IMR-90 (cell line): Measurements from ENCODE around the gene USP53. TPM values are rescaled to one million over a fixed set of nuclear protein-coding genes. Genes with fewer than 3 reads are reported as not detected.

Experiments
- ATAC-seq: fragments of 200-7000 bp; cut with Tn5 transposase; 2 replicates; pipeline ENCODE4 v1.9.1; 2020; ENCODE audit warnings: low read depth, mild to moderate bottlenecking, moderate library complexity
- BruUV-seq: library from RNA; stranded (reverse); fragments of 400-500 nt; replicated peaks from 2 replicates; lab custom pipeline; 2021; lab: Mats Ljungman, UMichigan
- CTCF ChIA-PET: fragments of 300-600 bp; formaldehyde crosslinking; extraction: SDS; loops from one replicate; lab custom pipeline; 2021; ENCODE audit warnings: antibody characterized with exemption; lab: Yijun Ruan, JAX
- POLR2A ChIA-PET: fragments of 300-600 bp; sonication (Branson Sonifier 250); formaldehyde crosslinking; loops from one replicate; lab custom pipeline; 2022; ENCODE audit warnings: antibody characterized with exemption; ENCODE audit not compliant: unreplicated experiment; lab: Charles Lee
- DNase-seq: peaks from one replicate; pipeline ENCODE4 v3.0.0; 2013
- H2AFZ ChIP-seq: replicated peaks from 2 replicates; pipeline ENCODE3; 2013; ENCODE audit warnings: low read length, mild to moderate bottlenecking; ENCODE audit not compliant: poor library complexity
- H2AK5ac ChIP-seq: 2 replicates; pipeline ENCODE4 v1.6.1; 2013; ENCODE audit warnings: low read depth, low read length, inconsistent platforms
- H2AK9ac ChIP-seq: replicated peaks from 2 replicates; pipeline ENCODE3; 2013; ENCODE audit warnings: mild to moderate bottlenecking, low read depth, low read length, moderate library complexity; ENCODE audit not compliant: poor library complexity
- H2BK120ac ChIP-seq: 2 replicates; pipeline ENCODE4 v1.6.1; 2013; ENCODE audit warnings: low read depth, low read length, inconsistent platforms
- H2BK15ac ChIP-seq: 3 replicates; pipeline ENCODE4 v1.6.1; 2013; ENCODE audit warnings: low read depth, low read length, inconsistent platforms
- H2BK20ac ChIP-seq: 2 replicates; pipeline ENCODE4 v1.6.1; 2013; ENCODE audit warnings: low read depth, mild to moderate bottlenecking, inconsistent platforms, low read length, moderate library complexity
- H2BK5ac ChIP-seq: 2 replicates; pipeline ENCODE4 v1.6.1; 2013; ENCODE audit warnings: mild to moderate bottlenecking, low read depth, low read length, inconsistent platforms; ENCODE audit not compliant: poor library complexity, severe bottlenecking
- H3K14ac ChIP-seq: replicated peaks from 2 replicates; pipeline ENCODE4 v1.6.1; 2013; ENCODE audit warnings: low read depth, low read length, inconsistent platforms
- H3K18ac ChIP-seq: 2 replicates; pipeline ENCODE4 v1.6.1; 2013; ENCODE audit warnings: low read depth, low read length, control low read depth
- H3K23ac ChIP-seq: 2 replicates; pipeline ENCODE4 v1.6.1; 2013; ENCODE audit warnings: low read depth, low read length, inconsistent platforms
- H3K27ac ChIP-seq: 2 replicates; pipeline ENCODE4 v1.5.1; 2013; ENCODE audit warnings: mild to moderate bottlenecking, control low read depth, low read length; ENCODE audit not compliant: insufficient read depth
- H3K27me3 ChIP-seq: 2 replicates; pipeline ENCODE4 v1.6.1; 2013; ENCODE audit warnings: low read length; ENCODE audit not compliant: control insufficient read depth, insufficient read depth
- H3K36me3 ChIP-seq: 2 replicates; pipeline ENCODE4 v1.6.1; 2013; ENCODE audit warnings: low read length, mixed read lengths; ENCODE audit not compliant: control insufficient read depth, insufficient read depth
- H3K4ac ChIP-seq: 2 replicates; pipeline ENCODE4 v1.6.1; 2013; ENCODE audit warnings: low read depth, low read length, inconsistent platforms
- H3K4me1 ChIP-seq: 2 replicates; pipeline ENCODE4 v1.6.1; 2013; ENCODE audit warnings: low read length, mixed read lengths; ENCODE audit not compliant: control insufficient read depth, insufficient read depth
- H3K4me2 ChIP-seq: 2 replicates; pipeline ENCODE4 v1.6.1; 2013; ENCODE audit warnings: low read depth, mild to moderate bottlenecking, control low read depth, low read length, moderate library complexity
- H3K4me3 ChIP-seq: 2 replicates; pipeline ENCODE4 v1.5.1; 2013; ENCODE audit warnings: low read depth, mild to moderate bottlenecking, control low read depth, low read length, moderate library complexity; ENCODE audit not compliant: insufficient read depth
- H3K56ac ChIP-seq: 2 replicates; pipeline ENCODE4 v1.6.1; 2013; ENCODE audit warnings: low read length, inconsistent platforms; ENCODE audit not compliant: insufficient read depth; ENCODE audit errors: extremely low read depth
- H3K79me1 ChIP-seq, 2 experiments: 2 replicates each; pipeline ENCODE4 v1.6.1; 2013; ENCODE audit warnings: low read length in 2 of 2, inconsistent platforms in 1 of 2, low read depth in 1 of 2
- H3K9ac ChIP-seq: 2 replicates; pipeline ENCODE4 v1.6.1; 2013; ENCODE audit warnings: low read depth, low read length, control low read depth
- H3K9me1 ChIP-seq: 2 replicates; pipeline ENCODE4 v1.6.1; 2013; ENCODE audit warnings: low read length, inconsistent platforms; ENCODE audit not compliant: insufficient read depth
- H3K9me3 ChIP-seq: 2 replicates; pipeline ENCODE4 v1.6.1; 2013; ENCODE audit warnings: low read length; ENCODE audit not compliant: control insufficient read depth, insufficient read depth
- H4K20me1 ChIP-seq: 2 replicates; pipeline ENCODE4 v1.6.1; 2013; ENCODE audit warnings: low read length, inconsistent platforms; ENCODE audit not compliant: insufficient read depth
- H4K5ac ChIP-seq: 2 replicates; pipeline ENCODE4 v1.6.1; 2013; ENCODE audit warnings: mild to moderate bottlenecking, low read depth, low read length, control low read depth
- H4K8ac ChIP-seq, 2 experiments: 2 replicates each; pipeline ENCODE4 v1.6.1; 2013; ENCODE audit warnings: low read depth in 2 of 2, low read length in 2 of 2, control low read depth in 1 of 2, inconsistent platforms in 1 of 2
- H4K91ac ChIP-seq: 2 replicates; pipeline ENCODE4 v1.6.1; 2013; ENCODE audit warnings: low read depth, low read length, inconsistent platforms; ENCODE audit not compliant: insufficient read depth
- MAZ ChIP-seq: IDR thresholded peaks from 2 replicates; pipeline ENCODE4 v1.6.1; 2012; ENCODE audit warnings: low read depth, mild to moderate bottlenecking, low read length, improper control_type of control experiment, moderate library complexity, borderline replicate concordance
- MXI1 ChIP-seq: IDR thresholded peaks from 2 replicates; pipeline ENCODE4 v1.6.1; 2012; ENCODE audit warnings: low read depth, mild to moderate bottlenecking, low read length, moderate library complexity, borderline replicate concordance
- RCOR1 ChIP-seq: IDR thresholded peaks from 2 replicates; pipeline ENCODE4 v1.6.1; 2012; ENCODE audit warnings: mild to moderate bottlenecking, low read length, improper control_type of control experiment; ENCODE audit not compliant: insufficient replicate concordance
- WGBS, 2 experiments: methylation state at CpG; one replicate each; pipeline versions ENCODE4 v1.1.5 to v1.1.7; 2013; ENCODE audit warnings: missing lambda C conversion rate in 2 of 2; ENCODE audit not compliant: insufficient read length in 1 of 2; ENCODE audit errors: extremely low coverage in 2 of 2; 5-methylcytosine and 5-hydroxymethylcytosine counted together
- dilution Hi-C: fragments of 300-500 bp; cut with HindIII; formaldehyde crosslinking; loops from one replicate; pipeline ENCODE4 v1.14.3; 2018; ENCODE audit warnings: low sequenced_read_pairs; ENCODE audit not compliant: unreplicated experiment
- in situ Hi-C: fragments of 300-500 bp; cut with MboI; formaldehyde crosslinking; loops from 3 replicates; pipeline ENCODE4 v1.14.3; 2019; ENCODE audit warnings: low sequenced_read_pairs, inconsistent platforms, mixed read lengths
- intact Hi-C: fragments of 100-400 bp; cut with micrococcal nuclease; formaldehyde crosslinking; loops from 2 replicates; pipeline ENCODE4 v1.10.0; 2022
- polyA plus RNA-seq, 3 experiments: library from polyadenylated mRNA; depleted of rRNA; stranded (reverse); fragments of >200 nt; gene quantifications; 2 replicates each; pipeline ENCODE4 v1.2.3, GENCODE V29; 2012; ENCODE audit warnings: low replicate concordance in 1 of 3
- total RNA-seq: library from RNA; depleted of rRNA; stranded (reverse); fragments of >200 nt; gene quantifications from 2 replicates; pipeline ENCODE4 v1.2.3, GENCODE V29; 2012
- TF ChIP-seq, protein P1 (sequence below): conservative IDR thresholded peaks from 2 replicates; pipeline ENCODE4 v1.5.1; 2012; ENCODE audit warnings: mild to moderate bottlenecking, low read depth, low read length, improper control_type of control experiment

The USP53 gene
- total and polyA plus RNA-seq, 2 of the 4 experiments (the other 2 are of a cell fraction) = 11.2 to 24.0 TPM

DNA sequence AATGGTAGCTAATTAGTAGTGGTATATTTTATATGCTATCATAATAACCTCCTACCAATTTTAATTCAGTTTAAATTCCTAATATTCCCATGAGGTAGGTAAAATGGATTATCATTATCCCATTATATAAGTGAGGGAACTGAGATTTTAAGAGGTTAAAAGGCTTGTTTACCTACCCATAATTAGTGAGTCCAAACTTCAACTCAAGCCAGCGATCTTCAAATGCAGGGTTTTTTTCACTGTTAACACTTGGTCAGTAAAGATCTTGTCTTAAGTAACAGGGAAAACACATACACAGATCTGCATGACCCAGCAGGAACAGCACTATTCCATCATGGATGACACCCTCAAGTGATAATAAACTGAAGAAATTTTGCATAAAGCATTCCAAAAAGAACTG is 78.1 kb downstream of the USP53 start:
- H2BK15ac ChIP-seq = no peak overlapping the region
- H3K9me3 ChIP-seq = no peaks in the 10 kb centered on the region
- DNase-seq (no peak), ATAC-seq (no peak)
- H2AK5ac ChIP-seq = no peak overlapping the region
- H2BK20ac ChIP-seq = no peak overlapping the region
- H3K27me3 ChIP-seq = no peaks in the 10 kb centered on the region
- in situ Hi-C loops = loop anchor here (5.0 kb wide), 1 partner anchor 303 kb away; no protein-coding TSS in a partner anchor
- no peak for TF ChIP-seq MAZ
- no peak for TF ChIP-seq RCOR1
- TF ChIP-seq, protein P1, sequence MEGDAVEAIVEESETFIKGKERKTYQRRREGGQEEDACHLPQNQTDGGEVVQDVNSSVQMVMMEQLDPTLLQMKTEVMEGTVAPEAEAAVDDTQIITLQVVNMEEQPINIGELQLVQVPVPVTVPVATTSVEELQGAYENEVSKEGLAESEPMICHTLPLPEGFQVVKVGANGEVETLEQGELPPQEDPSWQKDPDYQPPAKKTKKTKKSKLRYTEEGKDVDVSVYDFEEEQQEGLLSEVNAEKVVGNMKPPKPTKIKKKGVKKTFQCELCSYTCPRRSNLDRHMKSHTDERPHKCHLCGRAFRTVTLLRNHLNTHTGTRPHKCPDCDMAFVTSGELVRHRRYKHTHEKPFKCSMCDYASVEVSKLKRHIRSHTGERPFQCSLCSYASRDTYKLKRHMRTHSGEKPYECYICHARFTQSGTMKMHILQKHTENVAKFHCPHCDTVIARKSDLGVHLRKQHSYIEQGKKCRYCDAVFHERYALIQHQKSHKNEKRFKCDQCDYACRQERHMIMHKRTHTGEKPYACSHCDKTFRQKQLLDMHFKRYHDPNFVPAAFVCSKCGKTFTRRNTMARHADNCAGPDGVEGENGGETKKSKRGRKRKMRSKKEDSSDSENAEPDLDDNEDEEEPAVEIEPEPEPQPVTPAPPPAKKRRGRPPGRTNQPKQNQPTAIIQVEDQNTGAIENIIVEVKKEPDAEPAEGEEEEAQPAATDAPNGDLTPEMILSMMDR = no peak
- no peak for TF ChIP-seq MXI1
- no peak overlapping the region; a peak in 1 of 4 replicates for H4K8ac ChIP-seq
- no CpG with 5 or more reads among the region's 1 CpG for WGBS, 2 experiments
- no peaks in the 10 kb centered on the region for H4K20me1 ChIP-seq
- dilution Hi-C loops = loop anchor here (10.0 kb wide), 1 partner anchor 316 kb away; no protein-coding TSS in a partner anchor
- no peak overlapping the region for H2AK9ac ChIP-seq
- no peak overlapping the region for H3K56ac ChIP-seq
- H3K14ac ChIP-seq = no peak overlapping the region
- H4K5ac ChIP-seq = no peak overlapping the region
- intact Hi-C loops = no loop called here
- H3K23ac ChIP-seq = no peak overlapping the region
- no peak overlapping the region for H2BK5ac ChIP-seq
- H3K79me1 ChIP-seq = peaks cover 3 to 8% of the 10 kb centered on the region in 2 experiments; a peak in 3 of 4 replicates
- ChIA-PET CTCF (interaction anchor here (1.1 kb wide), 1 partner anchor 308 kb away, joined by 5 read pairs; no protein-coding TSS in a partner anchor), POLR2A (no interaction called here)
- H3K4me2 ChIP-seq = no peak overlapping the region
- H3K36me3 ChIP-seq = peaks cover 9% of the 10 kb centered on the region
- H4K91ac ChIP-seq = no peak overlapping the region
- H2AFZ ChIP-seq = no peak overlapping the region
- H3K4ac ChIP-seq = no peak overlapping the region
- no TSS peak for BruUV-seq
- no peaks in the 10 kb centered on the region; the same call in 1 of the 2 replicates for H3K9me1 ChIP-seq
- no peaks in the 10 kb centered on the region for H3K4me1 ChIP-seq
- no peak overlapping the region for H3K9ac ChIP-seq
- no peak overlapping the region for H3K27ac ChIP-seq
- H2BK120ac ChIP-seq = no peak overlapping the region
- no peak overlapping the region for H3K18ac ChIP-seq
- H3K4me3 ChIP-seq = no peak overlapping the region
